ELF-1 (cell line): Measurements from ENCODE around the gene NXN.
A peak's percentile ranks its signal among the peaks of the same experiment; 100 is the strongest.

ENCODE experiments used
- DNase-seq: peaks from one replicate; pipeline ENCODE4 v3.0.0-alpha.2; 2016; ENCODE audit warnings: low read depth, low spot score

NXN gene

GRCh38 chr17:979539-980405 lies at the start of gene NXN:
TSS of gene NXN (minus strand) at chr17:979776.
- peak; percentile 86 for DNase-seq

- DNase-seq = no peak
Measured at GRCh38 chr17:1027044-1027443, 47.5 kb upstream of the NXN start.

GRCh38 chr17:1026599-1026975 lies 47.0 kb upstream of the NXN start:
- no peak for DNase-seq

- no peak for DNase-seq
Measured at GRCh38 chr17:1025733-1026598, 46.4 kb upstream of the NXN start.

GRCh38 chr17:1024076-1024475 lies 44.5 kb upstream of the NXN start:
- no peak for DNase-seq

GRCh38 chr17:1022278-1023024 lies 42.9 kb upstream of the NXN start:
- no peak for DNase-seq

GRCh38 chr17:1021147-1021546 lies 41.6 kb upstream of the NXN start:
- no peak for DNase-seq

- no peak for DNase-seq
Measured at GRCh38 chr17:1019451-1019850, 39.9 kb upstream of the NXN start.

- no peak for DNase-seq
Measured at GRCh38 chr17:1018547-1018946, 39.0 kb upstream of the NXN start.

- DNase-seq = no peak
Measured at GRCh38 chr17:1013729-1014090, 34.1 kb upstream of the NXN start.

- no peak for DNase-seq
Measured at GRCh38 chr17:1012823-1013728, 33.5 kb upstream of the NXN start.

GRCh38 chr17:1011760-1012735 lies 32.5 kb upstream of the NXN start:
- no peak for DNase-seq

GRCh38 chr17:1011138-1011537 lies 31.6 kb upstream of the NXN start:
- DNase-seq = no peak

- no peak for DNase-seq
Measured at GRCh38 chr17:1010586-1010985, 31.0 kb upstream of the NXN start.

GRCh38 chr17:1010086-1010450 lies 30.5 kb upstream of the NXN start:
- DNase-seq = no peak

GRCh38 chr17:1009229-1010085 lies 29.9 kb upstream of the NXN start:
- DNase-seq = no peak

- DNase-seq = no peak
Measured at GRCh38 chr17:1008008-1008761, 28.6 kb upstream of the NXN start.

GRCh38 chr17:1007310-1008007 lies 27.9 kb upstream of the NXN start:
- DNase-seq = no peak
